ENCODE measurements around the gene HS3ST5. TPM values are rescaled to one million over a fixed set of nuclear protein-coding genes. Genes with fewer than 3 reads are reported as not detected.

The HS3ST5 gene
- total and polyA plus RNA-seq, 8 donors: 0.08 to 0.26 (median 0.11) TPM; not detected in 4

GRCh38 chr6:114075300-114075699, 267.5 kb downstream of the HS3ST5 start:
- no peaks in the 10 kb centered on the region for H3K27me3 ChIP-seq
- FAIRE-seq (no peak), ATAC-seq (no peak), DNase-seq (no peak)
- no peak for TF ChIP-seq CTCF (IDR thresholded peaks at IDR 0.05)
- H3K9me3 ChIP-seq: no peaks in the 10 kb centered on the region
- no peaks in the 10 kb centered on the region for H3K36me3 ChIP-seq
- no peak overlapping the region for H3K27ac ChIP-seq
- no peak overlapping the region for H3K4me3 ChIP-seq
- intact Hi-C loops (cut with DNase I): no loop called here
- no peaks in the 10 kb centered on the region for H3K4me1 ChIP-seq
- 88 to 89% methylated on average over 4 of the region's 4 CpGs for WGBS, 2 donors

GRCh38 chr6:114068771-114069170, 274.1 kb downstream of the HS3ST5 start:
- DNase-seq: no peak
- no peaks in the 10 kb centered on the region for H3K27me3 ChIP-seq
- H3K4me1 ChIP-seq: no peaks in the 10 kb centered on the region
- no peak for ATAC-seq
- intact Hi-C loops (cut with DNase I): no loop called here
- no peak for FAIRE-seq
- no peaks in the 10 kb centered on the region for H3K36me3 ChIP-seq
- WGBS, 2 donors: 57 to 63% methylated on average over 3 of the region's 3 CpGs
- TF ChIP-seq CTCF (IDR thresholded peaks at IDR 0.05): no peak
- no peak overlapping the region for H3K4me3 ChIP-seq
- no peak overlapping the region for H3K27ac ChIP-seq
- no peaks in the 10 kb centered on the region for H3K9me3 ChIP-seq

GRCh38 chr6:114068116-114068515, 274.7 kb downstream of the HS3ST5 start:
- no peaks in the 10 kb centered on the region for H3K27me3 ChIP-seq
- DNase-seq (no peak), ATAC-seq (peak in 1 of 4 donors; percentile 30), FAIRE-seq (no peak)
- intact Hi-C loops (cut with DNase I): no loop called here
- H3K27ac ChIP-seq: no peak overlapping the region
- WGBS, 2 donors: 80 to 88% methylated on average over 2 of the region's 2 CpGs
- H3K4me1 ChIP-seq: no peaks in the 10 kb centered on the region
- TF ChIP-seq CTCF (IDR thresholded peaks at IDR 0.05): no peak
- no peaks in the 10 kb centered on the region for H3K36me3 ChIP-seq
- no peak overlapping the region for H3K4me3 ChIP-seq
- H3K9me3 ChIP-seq: no peaks in the 10 kb centered on the region

- Histone ChIP-seq H3K27ac (no peak overlapping the region), H3K36me3 (no peaks in the 10 kb centered on the region), H3K27me3 (no peaks in the 10 kb centered on the region), H3K4me3 (no peak overlapping the region), H3K4me1 (no peaks in the 10 kb centered on the region), H3K9me3 (no peaks in the 10 kb centered on the region)
- WGBS, 2 donors: 73 to 89% methylated on average over 2 of the region's 2 CpGs
- TF ChIP-seq CTCF (IDR thresholded peaks at IDR 0.05): no peak
- ATAC-seq (no peak), FAIRE-seq (no peak), DNase-seq (no peak)
- intact Hi-C loops (cut with DNase I): no loop called here
These were observed 278.0 kb downstream of the HS3ST5 start for GRCh38 chr6:114064862-114065261.

- intact Hi-C loops (cut with DNase I): no loop called here
- Histone ChIP-seq H3K4me3 (no peak overlapping the region), H3K36me3 (no peaks in the 10 kb centered on the region), H3K4me1 (no peaks in the 10 kb centered on the region), H3K9me3 (no peaks in the 10 kb centered on the region), H3K27ac (no peak overlapping the region), H3K27me3 (no peaks in the 10 kb centered on the region)
- ATAC-seq: no peak
- WGBS, 2 donors: 90 to 91% methylated on average over 1 of the region's 1 CpG
- no peak for TF ChIP-seq CTCF (IDR thresholded peaks at IDR 0.05)
- no peak for DNase-seq
- FAIRE-seq: no peak
These were observed 278.9 kb downstream of the HS3ST5 start for GRCh38 chr6:114063956-114064355.
